IMR-90 (cell line): Measurements from ENCODE around the gene IGSF22.

Experiments used
- CEBPB ChIP-seq: IDR thresholded peaks from 2 replicates; pipeline ENCODE4 v1.6.1; 2012; ENCODE audit warnings: low read depth, low read length, improper control_type of control experiment
- CTCF ChIP-seq: conservative IDR thresholded peaks from 2 replicates; pipeline ENCODE4 v1.5.1; 2012; ENCODE audit warnings: mild to moderate bottlenecking, low read depth, low read length, improper control_type of control experiment
- MAFK ChIP-seq: IDR thresholded peaks from 2 replicates; pipeline ENCODE4 v1.6.1; 2012; ENCODE audit warnings: low read depth, low read length, improper control_type of control experiment
- POLR2A ChIP-seq: IDR thresholded peaks from 2 replicates; pipeline ENCODE4 v1.6.1; 2012; ENCODE audit warnings: mild to moderate bottlenecking, low read depth, low read length
- RAD21 ChIP-seq: IDR thresholded peaks from 2 replicates; pipeline ENCODE4 v1.6.1; 2012; ENCODE audit warnings: low read length, improper control_type of control experiment

GRCh38 chr11:18741783-18742182, 15.8 kb upstream of the IGSF22 start:
- TF ChIP-seq POLR2A: no peak
- TF ChIP-seq CTCF: no peak
- TF ChIP-seq RAD21: no peak
- no peak for TF ChIP-seq MAFK
- no peak for TF ChIP-seq CEBPB
